Panc1 (cell line): Measurements from ENCODE around the gene ZNF414.

ENCODE experiments used
- CTCF ChIP-seq: fragments of 450-650 bp; IDR thresholded peaks from 2 replicates; pipeline ENCODE4 v1.5.1; 2017; ENCODE audit warnings: mild to moderate bottlenecking
- POLR2AphosphoS5 ChIP-seq: IDR thresholded peaks from 2 replicates; pipeline ENCODE4 v1.6.1; 2012; ENCODE audit warnings: mild to moderate bottlenecking, low read depth, low read length, moderate library complexity
- REST ChIP-seq, 2 experiments: IDR thresholded peaks; 2 replicates each; pipeline ENCODE4 v1.6.1; 2011 to 2012; ENCODE audit warnings: low read depth in 2 of 2, control low read depth in 1 of 2, low read length in 1 of 2, mild to moderate bottlenecking in 1 of 2, moderate library complexity in 1 of 2; ENCODE audit not compliant: insufficient read depth in 1 of 2
- SIN3A ChIP-seq: IDR thresholded peaks from 2 replicates; pipeline ENCODE4 v1.6.1; 2012; ENCODE audit warnings: low read depth, mild to moderate bottlenecking, low read length, moderate library complexity, borderline replicate concordance; ENCODE audit not compliant: insufficient read depth
- TCF7L2 ChIP-seq: IDR thresholded peaks from 2 replicates; pipeline ENCODE4 v1.6.1; 2011; ENCODE audit warnings: mild to moderate bottlenecking, low read depth, low read length, inconsistent platforms

- TF ChIP-seq POLR2AphosphoS5 (no peak), SIN3A (no peak), CTCF (no peak), REST (IDR thresholded peaks at IDR 0.05; ENCODE audit: insufficient read depth in 1 of 2, low read depth in 2 of 2, low read length in 1 of 2) (no peak), TCF7L2 (no peak)
Observed at GRCh38 chr19:8504171-8504570, 9.8 kb downstream of the ZNF414 start.
